Fibroblast of peridontal ligament (primary cell): ENCODE measurements around the gene NARF.
"Not testable (repeated sequence)": the region's sequence is repeated elsewhere in the genome, so short reads cannot be mapped to it uniquely, and the experiment has no call there.

Source experiments
- DNase-seq: peaks from one replicate; pipeline ENCODE4 v3.0.0-alpha.2; 2010; ENCODE audit errors: extremely low read depth

Gene NARF

GRCh38 chr17:82458179-82458884, at the start of gene NARF:
Gene NARF, plus strand, starts transcription at chr17:82458741. Its CDS starts 63 bp downstream, at chr17:82458804.
- peak; percentile 97 for DNase-seq

DNA sequence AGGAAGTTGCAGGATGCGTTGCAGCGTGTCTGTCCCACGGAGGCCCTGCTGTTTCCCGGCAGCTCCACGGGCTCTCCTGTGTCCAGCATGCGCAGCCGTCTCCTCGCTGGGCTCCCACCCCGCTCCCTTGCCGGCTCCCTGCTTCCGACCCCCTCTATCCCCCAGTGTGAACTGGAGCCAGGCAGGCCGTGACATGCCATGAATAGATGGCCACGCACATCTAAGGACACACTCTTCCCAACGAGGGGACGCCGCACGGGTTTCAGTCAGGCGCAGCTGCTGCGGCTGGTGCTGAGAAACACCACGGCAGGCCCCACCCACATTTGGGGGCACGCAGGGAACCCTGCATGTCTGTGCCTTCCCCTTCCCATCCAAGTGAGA, 49.6 kb upstream of the NARF start:
- no peak for DNase-seq

DNA sequence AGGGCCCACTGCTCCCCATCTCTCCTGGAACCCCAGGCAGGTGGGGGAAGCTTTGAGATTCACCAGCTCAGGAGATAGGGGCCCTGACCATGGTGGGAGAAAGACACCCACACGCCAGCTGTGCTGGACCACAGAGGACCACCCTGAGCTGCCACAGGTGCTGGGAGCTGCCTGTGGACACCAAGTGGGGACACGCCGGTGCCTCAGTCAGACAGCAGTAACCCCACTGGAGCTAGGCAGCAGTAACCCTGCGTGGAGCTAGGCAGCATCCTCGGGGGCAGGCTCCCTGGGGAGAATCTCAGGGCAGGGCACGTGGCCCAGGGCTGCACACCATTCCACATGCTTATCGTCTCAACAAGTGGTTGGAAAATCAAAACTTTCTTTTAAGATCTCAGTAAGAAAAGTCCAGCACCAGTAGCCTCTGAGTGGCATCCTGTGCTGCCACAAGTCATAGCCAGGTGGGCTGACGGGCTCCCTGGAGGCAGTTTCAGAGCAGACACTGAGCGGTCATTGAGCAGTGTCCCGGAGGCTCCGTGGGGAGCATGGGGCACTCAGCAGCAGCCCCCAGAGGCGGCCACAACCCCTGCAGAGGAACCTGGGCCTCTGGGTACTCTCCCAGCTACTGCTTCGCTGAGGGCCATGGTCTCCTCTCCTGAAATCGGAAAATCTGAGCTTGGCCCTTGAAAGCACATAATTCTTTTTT, 48.4 kb upstream of the NARF start:
- no peak for DNase-seq

GRCh38 chr17:82411396-82412053, 47.0 kb upstream of the NARF start:
- DNase-seq: no peak

DNA sequence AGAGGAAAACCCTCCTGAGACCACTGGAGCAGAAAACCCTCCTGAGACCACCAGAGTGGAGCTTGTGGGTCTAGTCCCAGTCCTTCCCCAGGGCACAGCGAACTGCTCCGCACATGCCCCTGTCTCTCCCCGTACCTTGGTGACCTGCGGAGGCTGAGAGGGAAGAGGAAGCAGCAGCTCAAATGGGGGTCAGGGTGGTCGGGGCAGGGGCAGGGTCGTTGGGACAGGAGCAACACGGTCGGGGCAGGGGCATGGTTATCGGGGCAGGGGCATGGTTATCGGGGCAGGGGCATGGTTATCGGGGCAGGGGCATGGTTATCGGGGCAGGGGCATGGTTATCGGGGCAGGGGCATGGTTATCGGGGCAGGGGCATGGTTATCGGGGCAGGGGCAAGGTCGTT, 46.5 kb upstream of the NARF start:
- not testable (repeated sequence) for DNase-seq

- no peak for DNase-seq
Measured at GRCh38 chr17:82412535-82413520, 45.7 kb upstream of the NARF start.

- peak; percentile 75 for DNase-seq
Measured at GRCh38 chr17:82414548-82415281, 43.8 kb upstream of the NARF start.

DNA sequence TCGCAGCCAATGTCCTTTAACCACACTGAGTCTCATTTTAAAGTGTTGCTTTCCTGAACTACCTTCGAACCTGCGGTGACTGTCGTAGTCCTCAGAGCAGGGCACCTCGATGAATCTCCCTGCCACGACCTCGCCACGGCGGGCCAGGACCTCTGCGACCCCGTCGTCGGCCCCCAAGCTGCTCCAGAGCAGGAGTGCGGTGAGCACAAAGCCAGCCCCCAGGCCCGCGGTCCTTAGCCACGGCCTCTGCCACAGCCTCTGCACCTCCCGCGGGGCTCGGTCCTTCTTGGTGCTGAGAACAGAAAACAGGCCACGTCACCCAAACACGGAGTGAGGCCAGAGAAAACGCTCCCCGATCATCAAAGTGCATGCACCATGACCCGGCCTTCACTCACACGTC, 43.2 kb upstream of the NARF start:
- DNase-seq: no peak

DNA sequence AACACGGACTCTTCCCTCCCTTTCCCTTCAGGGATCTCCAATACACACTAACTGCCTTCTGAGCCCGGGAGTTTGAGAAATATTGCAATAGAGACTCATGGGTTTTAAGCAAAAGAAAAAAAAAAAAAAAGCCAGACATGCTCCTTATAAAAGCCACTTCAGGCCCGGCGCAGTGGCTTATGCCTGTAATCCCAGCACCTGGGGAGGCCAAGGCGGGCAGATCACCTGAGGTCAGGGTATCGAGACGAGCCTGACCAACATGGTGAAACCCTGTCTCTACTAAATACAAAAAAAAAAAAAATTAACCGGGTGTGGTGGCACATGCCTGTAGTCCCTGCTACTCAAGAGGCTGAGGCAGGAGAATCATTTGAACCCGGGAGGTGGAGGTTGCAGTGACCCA, 42.8 kb upstream of the NARF start:
- DNase-seq: no peak

GRCh38 chr17:82416264-82416663, 42.3 kb upstream of the NARF start:
- DNase-seq: no peak

GRCh38 chr17:82416771-82417170, 41.8 kb upstream of the NARF start:
- DNase-seq: no peak

DNA sequence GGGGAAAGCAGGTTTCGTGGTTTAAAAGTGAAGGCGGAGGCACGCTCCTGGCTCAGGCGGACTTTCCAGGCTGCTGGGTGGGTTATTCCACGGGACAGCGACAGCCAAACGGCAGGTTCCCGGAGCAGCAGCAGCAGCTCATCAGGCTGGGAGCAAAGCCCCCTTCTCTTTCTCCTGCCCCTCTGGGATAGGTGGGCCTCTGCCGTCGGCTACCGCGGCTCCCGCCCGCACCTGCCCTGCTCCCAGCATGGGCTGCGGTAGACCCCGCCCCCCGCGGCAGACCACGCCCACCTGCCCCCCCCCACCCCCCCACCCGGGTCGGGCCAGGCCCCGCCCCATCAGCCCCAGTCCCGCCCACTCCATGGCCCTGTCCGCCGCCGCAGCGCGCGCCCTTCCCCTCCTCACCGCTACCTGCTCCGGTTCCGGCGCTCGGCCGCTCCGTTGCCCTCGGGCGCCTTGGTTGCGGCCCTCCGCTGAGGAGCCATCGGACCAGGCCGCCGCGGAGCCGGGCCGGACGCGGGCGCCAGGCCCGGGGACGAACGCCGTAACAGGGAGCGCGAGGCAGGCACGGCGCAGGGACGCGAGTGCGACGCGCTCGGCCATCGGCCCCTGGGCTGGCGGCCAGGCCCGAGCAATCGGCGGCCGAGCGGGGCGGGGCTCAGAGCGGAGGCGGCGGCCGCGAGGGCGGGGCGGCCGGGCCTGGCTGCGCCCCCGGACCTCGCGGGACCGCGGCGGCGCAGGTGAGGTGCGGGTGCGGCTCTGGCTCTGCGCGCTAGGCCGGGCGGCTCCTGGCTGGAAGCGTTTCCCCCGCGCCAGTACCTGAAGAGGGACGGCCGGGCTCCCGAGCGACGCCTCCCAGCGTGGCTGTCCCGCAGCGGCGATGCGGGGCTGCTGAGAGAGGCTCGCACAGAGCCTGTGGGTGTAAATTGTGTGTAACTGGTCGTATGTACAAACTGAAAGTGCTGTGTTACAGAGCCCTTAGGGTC, 40.2 kb upstream of the NARF start, which contains the start of the genes HEXD and OGFOD3:
Gene HEXD (plus strand): TSS at position 347 of the 986 bp plus-strand sequence. CDS start 1,453 bp downstream, outside the sequence.
Gene OGFOD3 (minus strand): TSS at position 586 of the 986 bp plus-strand sequence. CDS start 101 bp downstream, at position 485.
- peak; percentile 56 for DNase-seq

GRCh38 chr17:82419540-82419939, 39.0 kb upstream of the NARF start:
- DNase-seq: peak; percentile 41

DNA sequence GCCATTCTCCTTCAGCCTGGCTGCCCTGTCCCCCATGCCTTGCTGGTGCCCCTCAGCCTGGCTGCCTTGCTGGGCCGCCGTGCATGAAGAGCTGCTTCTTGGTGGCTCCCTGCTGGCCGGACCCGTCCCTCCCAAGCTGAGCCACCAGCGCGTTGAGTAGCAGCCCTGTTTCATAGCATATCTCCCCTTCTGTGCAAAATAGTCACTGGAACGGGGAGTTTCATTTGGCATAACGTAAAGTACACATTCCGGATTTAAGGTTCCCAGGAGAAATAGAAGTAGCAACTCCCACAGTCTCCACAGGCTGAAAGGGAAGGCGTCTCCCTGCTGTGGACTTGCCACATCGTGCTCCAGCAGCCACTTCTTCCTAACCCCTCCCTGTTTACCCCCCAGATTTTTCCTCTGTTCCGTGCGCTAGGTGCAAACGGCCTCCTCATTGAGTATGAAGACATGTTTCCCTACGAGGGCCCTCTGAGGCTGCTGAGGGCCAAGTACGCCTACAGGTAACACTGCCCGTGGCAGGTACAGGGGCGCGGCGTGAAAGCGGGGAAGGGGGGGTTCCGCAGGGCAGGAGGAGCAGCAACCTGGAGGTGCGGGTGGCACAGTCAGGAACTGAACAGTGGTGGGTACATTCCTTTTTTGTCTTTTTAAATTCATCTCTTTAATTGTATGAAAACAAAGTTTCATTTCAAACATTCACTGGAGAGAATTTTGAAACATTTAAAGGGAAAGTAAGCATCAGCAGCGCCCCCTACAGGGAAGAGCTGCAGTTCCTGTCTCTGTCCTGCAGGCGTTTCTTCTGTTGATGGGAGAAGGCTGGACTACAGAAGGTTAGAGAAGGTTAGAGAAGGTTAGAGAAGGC, 34.3 kb upstream of the NARF start:
- peak; percentile 64 for DNase-seq

DNA sequence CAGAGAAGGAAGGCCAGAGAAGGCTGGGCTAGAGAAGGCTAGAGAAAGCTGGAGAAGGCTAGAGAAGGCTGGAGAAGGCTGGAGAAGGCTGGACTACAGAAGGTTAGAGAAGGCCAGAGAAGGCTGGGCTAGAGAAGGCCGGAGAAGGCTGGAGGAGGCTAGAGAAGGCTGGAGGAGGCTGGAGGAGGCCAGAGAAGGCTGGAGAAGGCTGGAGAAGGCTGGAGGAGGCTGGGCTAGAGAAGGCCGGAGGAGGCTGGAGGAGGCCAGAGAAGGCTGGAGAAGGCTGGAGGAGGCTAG, 33.7 kb upstream of the NARF start:
- no peak for DNase-seq

GRCh38 chr17:82428546-82428945, 30.0 kb upstream of the NARF start:
- DNase-seq: no peak

DNA sequence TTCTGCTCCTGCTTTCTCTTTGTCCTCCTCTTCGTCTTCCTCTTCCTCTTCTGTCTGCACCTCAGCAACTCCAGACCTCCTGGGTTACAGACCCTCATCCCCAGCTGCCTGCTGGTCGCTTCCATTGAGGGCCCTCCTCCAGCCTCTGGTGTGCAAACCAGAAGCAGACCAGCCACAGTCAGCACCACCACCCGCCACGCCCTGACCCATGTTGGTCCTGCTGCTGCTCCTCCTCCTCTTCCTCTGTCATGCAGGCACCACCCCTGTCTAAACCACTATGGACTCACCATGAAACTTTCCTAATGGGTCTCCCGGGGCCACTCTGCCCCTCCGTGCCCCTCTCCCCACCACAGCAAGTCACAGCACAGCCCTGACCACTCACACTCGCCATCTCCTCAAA, 28.7 kb upstream of the NARF start:
- DNase-seq: no peak

DNA sequence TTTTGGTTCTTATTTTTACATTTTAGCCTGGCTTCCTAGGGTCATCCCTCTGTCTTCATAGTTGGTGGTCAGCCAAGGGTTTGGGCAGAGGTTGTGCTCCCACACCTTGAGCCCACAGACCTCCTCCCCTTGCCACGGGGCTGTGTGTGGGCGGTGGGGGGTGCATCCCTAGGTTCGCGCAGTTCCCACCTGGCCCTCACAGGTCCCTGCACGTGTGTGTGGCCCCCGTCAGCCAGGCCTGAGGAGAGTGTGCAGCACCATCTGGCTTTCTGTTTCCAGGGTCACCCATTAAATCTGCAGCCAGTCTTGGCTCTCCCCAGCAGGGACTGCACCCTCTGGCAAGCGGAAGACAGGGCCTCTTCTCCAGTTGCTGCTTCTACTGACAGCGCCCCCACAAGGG, 26.5 kb upstream of the NARF start:
- DNase-seq: no peak
